ENCODE data around the gene MSLN.

MSLN gene

GRCh38 chr16:723695-724094 is 36.8 kb upstream of the MSLN start:
- no peak for DNase-seq (ENCODE audit: low spot score)

GRCh38 chr16:724188-725040 is 36.1 kb upstream of the MSLN start:
- DNase-seq (ENCODE audit: low spot score), result no peak

DNA sequence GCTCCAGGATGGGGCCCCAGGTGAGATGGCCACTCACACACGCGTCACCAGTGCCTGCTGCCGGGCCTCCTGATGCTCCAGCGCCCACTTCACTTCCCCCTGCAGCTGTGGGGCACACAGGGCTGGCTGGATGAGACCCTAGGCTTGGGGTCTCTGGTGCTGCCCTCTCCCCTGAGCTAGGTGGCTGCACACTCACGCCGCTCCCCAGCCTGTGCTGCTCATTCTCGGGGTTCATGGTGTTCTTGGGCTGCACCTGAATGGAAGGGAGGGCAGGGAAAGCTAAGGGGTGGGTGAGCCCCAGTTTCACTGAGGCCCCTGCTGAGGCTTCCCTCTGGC is 35.5 kb upstream of the MSLN start:
- DNase-seq (ENCODE audit: low spot score), result no peak

DNA sequence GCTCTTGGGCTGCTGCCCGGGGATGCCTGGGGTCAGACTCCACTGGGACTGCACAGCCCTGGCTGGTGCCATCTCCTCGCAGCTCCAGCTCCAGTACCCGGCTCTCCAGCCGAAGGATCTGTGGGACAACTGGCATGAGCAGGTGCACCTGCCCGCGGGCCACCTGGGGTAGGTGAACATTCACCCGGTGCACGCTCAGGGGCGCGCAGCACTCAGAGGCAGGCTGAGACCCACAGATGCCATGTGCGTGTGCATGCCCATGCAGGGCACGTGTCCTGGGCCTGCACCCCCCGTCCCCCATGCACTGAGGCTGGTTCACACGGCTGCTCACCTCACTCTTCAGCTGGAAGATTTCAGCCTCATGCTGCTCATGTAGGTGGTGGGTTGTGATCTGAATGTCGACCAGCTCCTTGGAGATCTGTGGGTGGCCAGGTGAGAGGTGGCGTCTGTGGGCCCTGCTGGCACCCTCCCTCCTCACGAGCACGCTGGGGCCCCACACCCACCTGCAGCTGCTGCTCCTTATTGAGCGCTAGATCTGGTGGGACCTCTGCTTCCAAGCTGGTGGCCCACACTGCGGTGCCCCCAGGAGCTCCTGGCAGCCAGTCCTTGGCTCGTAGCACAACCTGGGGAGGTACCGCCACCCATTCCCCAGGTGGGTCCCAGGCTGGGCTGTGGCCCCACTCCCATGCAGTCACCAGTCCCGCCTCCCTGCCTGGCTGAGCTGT is 34.9 kb upstream of the MSLN start:
- no peak for DNase-seq (ENCODE audit: low spot score)

DNA sequence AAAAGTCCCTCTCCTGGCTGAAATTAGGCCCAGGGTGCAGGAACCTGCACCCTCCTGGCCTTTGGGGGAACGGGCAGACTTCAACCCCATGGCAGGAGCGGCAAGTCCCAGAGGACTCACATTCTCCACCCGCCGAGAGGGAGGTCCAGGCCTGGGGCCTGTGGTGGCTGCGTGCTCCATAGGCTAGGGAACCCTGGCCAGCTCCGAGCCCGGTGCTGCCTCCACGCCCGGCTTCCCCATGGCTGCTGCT is 34.4 kb upstream of the MSLN start:
- no peak for DNase-seq (ENCODE audit: low spot score)

- no peak for DNase-seq (ENCODE audit: low spot score)
Measured at GRCh38 chr16:726438-727290, 33.9 kb upstream of the MSLN start, which contains the start of the genes CCDC78 and HAGHL. TSS of gene CCDC78 (minus strand) at chr16:726443. CDS start at chr16:726367, 76 bp downstream. TSS of gene HAGHL (plus strand) at chr16:727106. CDS start at chr16:727510, 404 bp downstream.

GRCh38 chr16:727291-727977 is 33.1 kb upstream of the MSLN start:
- DNase-seq (ENCODE audit: low spot score), result no peak

GRCh38 chr16:728131-728889 is 32.2 kb upstream of the MSLN start:
- DNase-seq (ENCODE audit: low spot score), result peak; percentile 78

DNA sequence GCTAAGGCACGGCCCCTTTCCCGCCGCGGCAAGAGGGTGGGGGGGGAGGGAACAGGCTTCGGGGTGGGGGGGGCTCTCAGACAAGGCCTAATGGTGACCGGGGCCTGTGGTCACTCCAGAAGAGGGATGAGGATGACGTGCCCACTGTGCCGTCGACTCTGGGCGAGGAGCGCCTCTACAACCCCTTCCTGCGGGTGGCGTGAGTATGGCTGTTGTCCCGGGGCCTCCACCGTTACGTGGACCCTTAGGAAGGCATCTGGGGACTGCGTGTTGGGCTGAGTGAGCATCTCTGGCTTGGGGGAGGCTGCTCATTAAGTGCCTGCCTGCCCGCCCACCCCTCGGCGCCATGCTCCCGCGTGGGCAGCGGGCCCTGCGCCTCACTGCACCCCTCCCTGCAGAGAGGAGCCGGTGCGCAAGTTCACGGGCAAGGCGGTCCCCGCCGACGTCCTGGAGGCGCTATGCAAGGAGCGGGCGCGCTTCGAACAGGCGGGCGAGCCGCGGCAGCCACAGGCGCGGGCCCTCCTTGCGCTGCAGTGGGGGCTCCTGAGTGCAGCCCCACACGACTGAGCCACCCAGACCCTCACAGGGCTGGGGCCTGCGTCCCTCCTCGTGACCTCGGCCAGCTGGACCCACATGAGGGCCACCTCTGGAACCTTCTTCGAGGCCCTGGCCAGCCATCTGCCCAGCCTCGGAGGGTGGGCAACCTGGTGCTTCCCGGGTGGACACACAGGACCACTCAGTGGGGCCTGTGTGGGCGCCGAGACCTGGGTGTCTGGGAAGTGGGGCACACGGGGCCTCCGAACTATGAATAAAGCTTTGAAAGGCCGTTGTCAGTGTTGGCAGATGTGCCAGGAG is 31.4 kb upstream of the MSLN start:
- no peak for DNase-seq (ENCODE audit: low spot score)

GRCh38 chr16:729768-730665 is 30.5 kb upstream of the MSLN start:
- no peak for DNase-seq (ENCODE audit: low spot score)

DNA sequence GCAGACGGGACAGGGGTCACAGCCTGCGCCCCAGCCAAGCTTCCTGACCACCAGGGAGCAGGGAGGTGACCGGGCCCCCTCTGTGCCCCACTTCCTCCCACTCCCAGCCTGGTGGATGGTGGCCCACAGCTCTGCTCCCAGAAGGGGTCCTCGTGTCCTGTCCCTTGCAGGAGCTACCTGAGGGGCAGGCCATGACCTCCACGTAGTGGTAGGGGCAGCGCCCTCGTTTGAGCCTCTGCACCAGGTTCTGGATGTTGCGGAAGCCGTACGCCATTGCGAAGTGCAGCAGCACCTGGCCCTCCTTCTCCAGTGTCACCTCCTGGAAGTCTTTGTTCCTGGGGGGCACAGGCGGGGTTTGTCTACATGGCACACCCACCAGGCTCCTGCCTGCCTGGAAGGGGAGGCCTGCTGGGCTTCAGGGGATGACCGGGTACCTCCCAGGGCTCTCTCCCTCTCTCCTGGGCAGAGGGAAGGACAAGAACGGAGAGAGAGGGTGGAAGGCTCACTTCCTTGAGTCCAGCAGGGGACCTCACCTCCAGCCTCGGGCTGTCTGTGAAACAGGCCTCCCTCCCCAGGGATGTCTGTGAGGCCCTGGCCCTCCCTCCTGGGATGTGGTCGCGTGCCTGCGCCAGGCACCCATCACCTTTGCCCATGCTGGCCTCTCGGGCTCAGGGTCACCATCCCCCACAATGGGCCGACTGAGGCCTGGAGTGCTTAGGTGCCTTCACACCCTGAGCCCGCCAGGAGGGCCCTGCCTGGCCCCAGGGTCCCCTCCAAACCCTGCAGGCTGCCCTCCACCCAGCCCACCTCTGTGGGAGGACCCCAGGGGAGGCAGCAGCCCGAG is 29.6 kb upstream of the MSLN start:
- DNase-seq (ENCODE audit: low spot score), result no peak

DNA sequence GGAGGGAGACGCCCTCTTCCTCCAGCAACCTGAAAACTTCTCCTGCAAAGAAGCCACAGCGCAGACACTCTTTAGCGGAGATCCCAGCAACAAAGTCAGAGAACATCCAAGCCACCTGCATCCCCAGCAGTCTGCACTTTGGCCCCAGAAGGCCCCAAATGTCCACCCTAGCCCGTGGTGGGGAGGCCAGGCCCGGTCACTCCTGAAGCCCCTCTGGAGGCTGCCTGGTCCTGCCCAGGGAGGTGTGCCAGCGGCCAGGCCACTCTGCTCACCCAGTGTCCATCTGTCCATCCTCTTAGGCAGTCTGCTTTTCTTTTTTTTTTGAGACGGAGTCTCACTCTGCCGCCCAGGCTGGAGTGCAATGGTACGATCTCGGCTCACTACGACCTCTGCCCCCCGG is 28.2 kb upstream of the MSLN start:
- no peak for DNase-seq (ENCODE audit: low spot score)

DNA sequence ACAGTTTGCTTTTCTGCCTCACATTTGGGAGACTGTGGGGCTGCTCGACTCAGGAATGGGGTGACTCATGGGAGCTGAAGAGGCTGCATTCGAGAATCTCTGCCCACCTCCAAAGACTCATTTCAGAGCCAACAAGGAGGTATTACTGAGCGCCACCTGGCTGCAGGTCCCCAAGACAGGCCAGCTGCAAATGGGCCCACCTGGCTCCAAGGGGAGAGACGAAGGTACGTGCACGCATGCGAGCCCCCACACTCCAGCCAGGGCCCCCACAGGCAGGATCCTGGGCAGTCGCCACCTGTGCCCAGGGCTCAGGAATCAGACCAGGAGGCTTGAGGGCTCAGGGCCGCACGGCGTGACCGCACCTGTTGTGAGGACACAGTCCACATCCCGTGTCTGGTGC is 27.6 kb upstream of the MSLN start:
- DNase-seq (ENCODE audit: low spot score), result no peak

- DNase-seq (ENCODE audit: low spot score), result no peak
Measured at GRCh38 chr16:733382-734207, 26.9 kb upstream of the MSLN start.

- no peak for DNase-seq (ENCODE audit: low spot score)
Measured at GRCh38 chr16:734208-734980, 26.1 kb upstream of the MSLN start.

DNA sequence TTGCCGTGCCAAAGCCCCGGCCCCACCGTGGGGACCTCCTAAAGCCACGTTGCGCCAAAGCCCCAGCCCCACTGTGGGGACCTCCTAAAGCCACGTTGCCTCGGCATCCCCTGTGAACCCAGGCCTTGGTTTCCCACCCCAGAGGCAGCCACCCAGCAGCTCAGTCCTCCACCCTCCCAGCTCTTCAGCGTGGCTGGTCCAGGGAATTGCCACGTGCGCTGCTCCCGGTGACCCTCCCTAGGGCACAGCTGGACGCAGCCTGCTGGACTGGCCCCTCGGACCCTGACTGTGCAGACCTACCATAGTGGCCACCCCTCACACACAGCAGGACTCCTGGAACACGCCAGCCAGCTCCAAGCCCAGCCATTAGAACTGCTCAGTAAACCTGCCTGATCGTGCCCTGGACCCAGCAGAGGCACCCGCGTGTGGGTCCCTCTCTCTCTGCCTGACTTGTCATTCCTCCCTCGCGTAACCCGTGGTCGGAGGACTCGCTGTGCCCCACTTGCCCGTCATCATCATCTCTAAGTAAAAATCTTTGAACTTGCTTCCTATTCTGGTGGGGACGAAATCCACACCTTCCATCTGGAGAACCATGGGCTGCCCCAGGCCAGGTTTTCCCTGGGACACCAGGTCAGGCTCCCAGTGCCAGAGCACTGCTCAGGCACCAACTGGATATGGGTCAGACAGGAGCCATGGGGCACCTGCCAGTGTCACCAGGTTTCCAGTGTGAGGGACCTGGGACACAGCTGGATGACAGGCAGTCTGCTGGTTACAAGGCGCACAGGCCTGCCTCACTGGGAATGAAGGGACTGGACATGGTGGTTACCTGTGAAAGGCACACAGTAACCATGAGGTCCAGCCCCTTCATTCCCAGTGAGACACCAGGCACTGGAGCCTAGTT is 25.3 kb upstream of the MSLN start:
- DNase-seq (ENCODE audit: low spot score), result no peak

Measured in COLO829 (cell line).